Diencephalon (tissue), 1 donor: ENCODE measurements around the gene ZNF169. TPM values are rescaled to one million over a fixed set of nuclear protein-coding genes. Genes with fewer than 3 reads are reported as not detected.

ENCODE experiments used
- total RNA-seq: library from RNA; depleted of rRNA; stranded (reverse); fragments of >200 nt; gene quantifications from one replicate; pipeline ENCODE4 v1.2.3, GENCODE V29; 2014

The ZNF169 gene
- total RNA-seq: 6.5 TPM

DNA sequence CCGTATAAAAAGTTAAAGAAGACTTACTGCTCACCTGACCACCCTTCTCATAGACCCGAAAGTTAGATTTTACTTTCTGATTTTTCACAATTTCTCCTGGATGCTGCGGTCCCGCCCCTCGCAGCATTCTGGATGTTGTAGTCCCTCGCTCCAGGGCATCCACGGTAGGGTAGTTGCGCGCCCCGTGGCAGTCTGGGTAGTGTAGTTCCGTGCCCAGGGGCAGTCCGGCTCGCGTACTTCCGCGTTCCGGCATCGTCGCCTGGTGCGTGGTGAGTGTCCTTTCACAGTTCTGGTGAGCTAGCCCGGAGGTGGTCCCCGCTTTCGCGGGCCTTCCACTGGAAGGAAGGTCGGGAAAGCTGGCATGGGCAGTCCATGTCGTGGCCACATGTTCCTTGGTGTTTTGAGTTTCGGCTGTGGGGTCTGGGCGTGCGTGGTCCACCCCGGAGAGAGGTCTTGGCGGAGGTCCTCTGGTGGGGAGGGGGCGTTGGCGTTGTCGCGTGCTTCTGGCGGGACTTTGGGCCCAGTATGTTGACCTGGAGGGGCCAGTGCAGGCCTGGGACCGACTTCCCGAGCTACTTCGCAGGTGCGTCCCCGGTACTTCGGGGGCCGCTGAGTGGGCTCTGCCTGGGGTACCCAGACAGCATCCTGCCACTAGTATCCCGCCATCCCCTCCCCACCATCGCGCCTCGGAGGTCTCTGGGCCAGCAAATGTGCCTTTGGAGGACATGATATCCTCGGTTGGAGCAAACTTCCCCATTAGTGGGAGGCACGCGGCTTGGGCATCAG is at the start of gene ZNF169:
Gene ZNF169, plus strand, starts transcription at position 222 of the 786 bp plus-strand sequence. CDS start 19,515 bp downstream, outside the sequence.

DNA sequence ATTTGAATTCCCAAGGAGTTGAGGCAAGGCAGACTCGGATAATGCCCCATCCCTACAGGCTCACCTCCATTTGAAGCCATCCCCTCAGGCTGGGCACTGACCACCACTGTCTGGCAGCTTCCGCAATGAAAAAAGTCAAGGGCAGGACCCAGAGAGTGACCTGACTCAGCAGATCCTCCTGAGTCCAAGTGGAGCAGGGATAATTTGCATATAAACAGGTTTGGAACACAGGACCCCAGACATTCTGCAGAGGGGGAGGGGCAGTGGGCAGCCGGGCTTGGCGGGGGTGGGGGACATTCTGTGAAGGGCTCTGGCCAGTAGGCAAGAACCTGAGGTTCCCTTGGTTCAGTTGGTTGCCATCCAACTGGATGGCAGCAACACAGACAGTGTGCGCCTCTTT is 69.4 kb downstream of the ZNF169 start, which contains the start of gene NUTM2F:
Gene NUTM2F, minus strand, starts transcription at position 101 of the 400 bp plus-strand sequence. Its CDS starts 21 bp downstream, at position 80.

Other genes with a start within 250 kb of the ZNF169 start
- 21.0 TPM for gene PTPDC1, start 174.8 kb upstream of the ZNF169 start, total RNA-seq
- gene NUTM2F, start 69.3 kb downstream of the ZNF169 start, total RNA-seq: not detected